Hypothalamus (tissue), 51 donors: Measurements from ENCODE around the gene NYAP2.

Experiments used
- DNase-seq, 51 donors: peaks; one replicate each; lab custom pipeline; 2025; lab: John Stamatoyannopoulos, UW

NYAP2 gene

GRCh38 chr2:225425284-225425683 lies 25.8 kb downstream of the NYAP2 start:
- no peak for DNase-seq

- DNase-seq, result no peak
Observed at GRCh38 chr2:225428360-225428759, 28.9 kb downstream of the NYAP2 start.

GRCh38 chr2:225429717-225430116 lies 30.2 kb downstream of the NYAP2 start:
- DNase-seq, result peak in 32 of 51 donors; percentile 1 to 74 (median 17)

- no peak for DNase-seq
Observed at GRCh38 chr2:225431105-225431863, 31.8 kb downstream of the NYAP2 start.

- DNase-seq, result no peak
Observed at GRCh38 chr2:225434014-225434413, 34.5 kb downstream of the NYAP2 start.

GRCh38 chr2:225437319-225437718 lies 37.8 kb downstream of the NYAP2 start:
- DNase-seq, result no peak

- no peak for DNase-seq
Observed at GRCh38 chr2:225438248-225438647, 38.7 kb downstream of the NYAP2 start.

GRCh38 chr2:225452677-225453076 lies 53.2 kb downstream of the NYAP2 start:
- DNase-seq, result no peak

GRCh38 chr2:225454412-225454811 lies 54.9 kb downstream of the NYAP2 start:
- no peak for DNase-seq

- DNase-seq, result no peak
Observed at GRCh38 chr2:225456619-225457260, 57.2 kb downstream of the NYAP2 start.

- no peak for DNase-seq
Observed at GRCh38 chr2:225457482-225457881, 58.0 kb downstream of the NYAP2 start.

GRCh38 chr2:225458431-225459117 lies 59.1 kb downstream of the NYAP2 start:
- no peak for DNase-seq

- DNase-seq, result no peak
Observed at GRCh38 chr2:225462417-225462816, 62.9 kb downstream of the NYAP2 start.

GRCh38 chr2:225462945-225463344 lies 63.4 kb downstream of the NYAP2 start:
- DNase-seq, result peak in 1 of 51 donors; percentile 38

GRCh38 chr2:225463449-225463848 lies 63.9 kb downstream of the NYAP2 start:
- DNase-seq, result no peak

GRCh38 chr2:225464346-225465025 lies 65.0 kb downstream of the NYAP2 start:
- no peak for DNase-seq

GRCh38 chr2:225465827-225466226 lies 66.3 kb downstream of the NYAP2 start:
- DNase-seq, result no peak

GRCh38 chr2:225466891-225467604 lies 67.5 kb downstream of the NYAP2 start:
- no peak for DNase-seq

GRCh38 chr2:225468131-225468530 lies 68.6 kb downstream of the NYAP2 start:
- DNase-seq, result no peak

GRCh38 chr2:225471039-225471438 lies 71.5 kb downstream of the NYAP2 start:
- no peak for DNase-seq
